Testis (tissue), 3 donors: ENCODE results near the gene CDRT15. TPM values are rescaled to one million over a fixed set of nuclear protein-coding genes. Genes with fewer than 3 reads are reported as not detected.
A peak's percentile ranks its signal among the peaks of the same experiment; 100 is the strongest.

Source experiments
- DNase-seq: peaks from one replicate; pipeline ENCODE4 v3.0.0-alpha.2; 2019
- H3K27ac ChIP-seq, 2 donors: fragments of 200-600 bp; sonication (generic); one replicate each; pipeline ENCODE4 v1.5.1; 2019
- H3K27me3 ChIP-seq: fragments of 200-600 bp; sonication (generic); one replicate; pipeline ENCODE4 v1.5.1; 2019
- H3K36me3 ChIP-seq: fragments of 200-600 bp; sonication (generic); one replicate; pipeline ENCODE4 v1.5.1; 2017; ENCODE audit warnings: low read depth; ENCODE audit errors: missing control alignments
- H3K4me1 ChIP-seq: fragments of 200-600 bp; sonication (generic); one replicate; pipeline ENCODE4 v1.5.1; 2019
- H3K4me3 ChIP-seq, 2 donors: fragments of 200-600 bp; sonication (generic); one replicate each; pipeline ENCODE4 v1.5.1; 2017 to 2019
- H3K9me3 ChIP-seq: fragments of 200-600 bp; sonication (generic); one replicate; pipeline ENCODE4 v1.5.1; 2017
- POLR2A ChIP-seq: fragments of 450-650 bp; IDR thresholded peaks from one replicate; pipeline ENCODE4 v1.6.1; 2017; ENCODE audit warnings: antibody characterized with exemption, mild to moderate bottlenecking, moderate library complexity
- WGBS, 2 donors: methylation state at CpG; one replicate each; pipeline ENCODE4 v1.1.5; 2018; 5-methylcytosine and 5-hydroxymethylcytosine counted together
- intact Hi-C: fragments of 100-400 bp; cut with DNase I; formaldehyde crosslinking; loops from one replicate; pipeline ENCODE4 v1.15.1; 2023; ENCODE audit warnings: low total_unique reads
- polyA plus RNA-seq: library from polyadenylated mRNA; stranded (reverse); fragments of 350-450 nt; fragmentation: Illumina TruSeq; extraction: RNeasy Lipid Tissue Mini Kit (QIAGEN cat#74804); gene quantifications from one replicate; pipeline ENCODE4 v1.2.3, GENCODE V29; 2014; ENCODE audit warnings: low read depth, low replicate concordance; ENCODE audit not compliant: insufficient read depth
- total RNA-seq, 2 donors: library from RNA; depleted of rRNA; stranded (reverse); fragments of >200 nt; gene quantifications; one replicate each; pipeline ENCODE4 v1.2.3, GENCODE V29; 2016
- TF ChIP-seq, protein P1 (sequence below), 3 experiments: fragments of 450-650 bp in 2 of 3; fragments of 200-600 bp in 1 of 3; sonication (generic) in 1 of 3; IDR thresholded peaks; one replicate each; pipeline ENCODE4 v1.5.1; 2016 to 2019; ENCODE audit warnings: antibody characterized with exemption in 3 of 3, mild to moderate bottlenecking in 2 of 3, moderate library complexity in 1 of 3

Gene CDRT15
- total and polyA plus RNA-seq, 3 donors from 2014 or later, result 3.2 to 43.8 (median 8.1) TPM

DNA sequence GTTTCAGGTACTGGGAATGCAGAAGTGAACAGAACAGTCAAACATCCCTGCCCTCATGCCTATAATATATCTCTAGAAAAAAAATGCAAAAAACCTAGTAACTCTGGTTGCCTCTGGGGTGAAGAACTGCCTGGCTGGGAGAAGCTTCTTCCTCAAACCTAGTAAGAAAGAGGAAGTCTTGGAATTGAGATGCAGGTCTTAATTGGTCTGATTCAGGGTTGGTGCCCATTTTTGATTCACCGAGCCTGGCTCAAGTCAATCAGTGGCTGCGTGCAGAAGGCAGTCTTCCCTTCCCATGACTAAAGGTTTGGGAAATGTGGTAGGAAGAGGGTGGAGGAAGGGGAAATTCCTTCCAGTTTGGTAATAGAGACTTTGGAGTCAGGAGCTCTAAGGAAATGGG lies 22.4 kb downstream of the CDRT15 start:
- DNase-seq, result no peak
- intact Hi-C loops, result no loop called here
- Histone ChIP-seq H3K9me3 (no peaks in the 10 kb centered on the region), H3K4me3 (no peak overlapping the region), H3K27me3 (no peaks in the 10 kb centered on the region), H3K27ac (no peak overlapping the region), H3K4me1 (no peaks in the 10 kb centered on the region), H3K36me3 (no peaks in the 10 kb centered on the region)
- TF ChIP-seq POLR2A, result no peak
- TF ChIP-seq, protein P1, sequence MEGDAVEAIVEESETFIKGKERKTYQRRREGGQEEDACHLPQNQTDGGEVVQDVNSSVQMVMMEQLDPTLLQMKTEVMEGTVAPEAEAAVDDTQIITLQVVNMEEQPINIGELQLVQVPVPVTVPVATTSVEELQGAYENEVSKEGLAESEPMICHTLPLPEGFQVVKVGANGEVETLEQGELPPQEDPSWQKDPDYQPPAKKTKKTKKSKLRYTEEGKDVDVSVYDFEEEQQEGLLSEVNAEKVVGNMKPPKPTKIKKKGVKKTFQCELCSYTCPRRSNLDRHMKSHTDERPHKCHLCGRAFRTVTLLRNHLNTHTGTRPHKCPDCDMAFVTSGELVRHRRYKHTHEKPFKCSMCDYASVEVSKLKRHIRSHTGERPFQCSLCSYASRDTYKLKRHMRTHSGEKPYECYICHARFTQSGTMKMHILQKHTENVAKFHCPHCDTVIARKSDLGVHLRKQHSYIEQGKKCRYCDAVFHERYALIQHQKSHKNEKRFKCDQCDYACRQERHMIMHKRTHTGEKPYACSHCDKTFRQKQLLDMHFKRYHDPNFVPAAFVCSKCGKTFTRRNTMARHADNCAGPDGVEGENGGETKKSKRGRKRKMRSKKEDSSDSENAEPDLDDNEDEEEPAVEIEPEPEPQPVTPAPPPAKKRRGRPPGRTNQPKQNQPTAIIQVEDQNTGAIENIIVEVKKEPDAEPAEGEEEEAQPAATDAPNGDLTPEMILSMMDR (IDR thresholded peaks at IDR 0.05), result no peak
- 100% methylated on average over 2 of the region's 2 CpGs for WGBS, 2 donors

DNA sequence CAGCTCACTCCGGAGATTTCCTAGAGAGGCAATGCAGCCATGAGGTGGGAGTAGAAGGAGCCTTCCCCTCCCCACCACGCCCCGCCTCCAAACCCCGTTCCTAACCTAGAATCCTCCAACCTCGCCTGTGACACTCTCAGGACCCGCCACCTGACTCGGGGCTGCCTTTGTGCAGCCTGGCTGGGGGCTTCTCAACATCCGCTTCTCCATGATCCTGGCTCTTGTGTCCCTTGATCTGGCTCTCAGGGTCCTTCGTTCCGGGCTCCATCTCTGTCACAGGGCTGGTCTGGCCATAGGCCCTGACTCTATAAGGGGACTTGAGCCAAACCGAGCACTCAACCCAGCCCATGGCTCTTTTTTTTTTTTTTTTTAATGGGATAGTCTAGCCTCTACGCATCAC lies 24.3 kb downstream of the CDRT15 start:
- Histone ChIP-seq H3K4me3 (peak overlapping the region in 1 of 2 donors; percentile 35), H3K4me1 (no peaks in the 10 kb centered on the region), H3K36me3 (no peaks in the 10 kb centered on the region), H3K27me3 (no peaks in the 10 kb centered on the region), H3K9me3 (no peaks in the 10 kb centered on the region), H3K27ac (no peak overlapping the region)
- no peak for DNase-seq
- 67 to 78% methylated on average over 12 of the region's 12 CpGs for WGBS, 2 donors
- intact Hi-C loops, result no loop called here
- no peak for TF ChIP-seq POLR2A
- TF ChIP-seq, protein P1 (IDR thresholded peaks at IDR 0.05), result no peak

DNA sequence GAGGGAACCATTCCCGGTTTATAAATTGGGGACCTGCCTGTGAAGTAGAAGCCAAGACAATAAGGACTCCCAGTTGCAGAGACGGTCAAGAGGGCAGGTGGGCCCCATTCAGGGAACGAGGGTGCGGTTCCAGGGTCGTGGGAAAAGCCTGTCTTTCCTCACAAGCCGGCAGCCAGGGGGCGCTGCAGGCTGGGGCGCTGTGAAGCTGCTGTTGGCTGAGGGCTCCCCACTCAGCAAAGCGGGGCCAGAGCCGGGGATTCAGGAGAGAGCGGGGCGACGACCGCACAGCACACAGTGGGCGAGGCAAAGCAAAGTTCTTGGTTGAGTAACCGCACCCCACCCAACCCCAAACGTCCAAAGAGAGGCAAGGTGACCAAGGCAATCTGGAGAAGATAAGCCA lies 24.9 kb downstream of the CDRT15 start:
- H3K9me3 ChIP-seq, result no peaks in the 10 kb centered on the region
- DNase-seq, result peak; percentile 66
- 37 to 52% methylated on average over 10 to 17 of the region's 17 CpGs for WGBS, 2 donors
- H3K27me3 ChIP-seq, result no peaks in the 10 kb centered on the region
- intact Hi-C loops, result no loop called here
- H3K36me3 ChIP-seq, result no peaks in the 10 kb centered on the region
- no peak for TF ChIP-seq POLR2A
- TF ChIP-seq, protein P1 (IDR thresholded peaks at IDR 0.05), result peak; percentile 48 to 67 (median 62)
- H3K4me1 ChIP-seq, result no peaks in the 10 kb centered on the region
- H3K27ac ChIP-seq, result no peak overlapping the region
- peak overlapping the region in 1 of 2 donors; percentile 35 for H3K4me3 ChIP-seq

DNA sequence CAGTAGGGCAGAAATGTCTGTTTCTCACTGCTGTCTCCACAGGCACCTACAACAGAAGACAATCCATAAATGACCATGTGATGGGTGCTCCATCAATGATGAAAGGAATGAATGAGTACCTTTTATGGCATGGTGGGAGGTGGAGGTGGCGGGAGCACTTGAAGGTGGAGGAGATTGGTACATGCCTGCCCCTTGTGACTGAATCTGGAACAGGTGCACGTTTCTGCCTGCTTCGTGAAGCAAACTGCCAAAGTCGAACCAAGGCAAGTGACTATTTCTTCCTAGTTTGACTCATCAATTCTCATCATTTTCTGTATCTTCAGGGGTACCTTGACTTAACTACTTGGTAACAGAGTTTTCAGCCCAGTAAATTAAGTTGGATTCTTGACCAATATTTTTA lies 25.4 kb downstream of the CDRT15 start:
- H3K36me3 ChIP-seq, result no peaks in the 10 kb centered on the region
- no peaks in the 10 kb centered on the region for H3K27me3 ChIP-seq
- H3K27ac ChIP-seq, result no peak overlapping the region
- intact Hi-C loops, result no loop called here
- 74 to 88% methylated on average over 4 of the region's 4 CpGs for WGBS, 2 donors
- no peak overlapping the region for H3K4me3 ChIP-seq
- H3K9me3 ChIP-seq, result no peaks in the 10 kb centered on the region
- no peaks in the 10 kb centered on the region for H3K4me1 ChIP-seq
- DNase-seq, result no peak
- TF ChIP-seq POLR2A, result no peak
- TF ChIP-seq, protein P1 (IDR thresholded peaks at IDR 0.05), result no peak

DNA sequence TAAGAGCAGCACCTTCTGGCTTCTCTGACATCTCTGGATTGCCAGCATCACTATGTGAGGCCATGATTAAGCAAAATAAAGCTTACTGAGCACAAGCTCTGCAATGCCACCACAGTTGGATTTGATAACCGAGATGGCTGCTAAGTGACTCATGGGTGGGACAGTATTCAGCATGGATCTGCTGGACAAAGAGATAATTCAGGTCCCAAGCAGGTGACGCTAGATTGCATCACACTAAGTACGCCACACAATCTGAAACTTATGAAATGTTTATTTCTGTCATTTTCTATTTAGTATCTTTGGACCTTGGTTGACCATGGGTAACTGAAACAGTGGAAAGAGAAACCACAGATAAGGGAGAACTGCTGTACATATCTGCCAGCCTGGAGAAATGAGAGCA lies 27.4 kb downstream of the CDRT15 start:
- H3K36me3 ChIP-seq, result no peaks in the 10 kb centered on the region
- intact Hi-C loops, result no loop called here

More for the DNA sequence above, 27.4 kb downstream of the CDRT15 start:
- H3K27me3 ChIP-seq, result no peaks in the 10 kb centered on the region
- WGBS, 2 donors, result 90 to 96% methylated on average over 3 of the region's 3 CpGs
- no peak for DNase-seq
- H3K4me3 ChIP-seq, result no peak overlapping the region
- TF ChIP-seq, protein P1 (IDR thresholded peaks at IDR 0.05), result no peak
- TF ChIP-seq POLR2A, result no peak
- no peaks in the 10 kb centered on the region for H3K4me1 ChIP-seq
- H3K9me3 ChIP-seq, result no peaks in the 10 kb centered on the region
- H3K27ac ChIP-seq, result no peak overlapping the region
